GM12892 (cell line): Measurements from ENCODE around the gene PNMA1.

Experiments used
- POLR2A ChIP-seq: IDR thresholded peaks from 2 replicates; pipeline ENCODE4 v1.6.1; 2011; ENCODE audit warnings: low read depth, low read length, control low read depth
- POLR2AphosphoS5 ChIP-seq: IDR thresholded peaks from 2 replicates; pipeline ENCODE4 v1.6.1; 2011; ENCODE audit warnings: low read depth, low read length, control low read depth
- TAF1 ChIP-seq: IDR thresholded peaks from 2 replicates; pipeline ENCODE4 v1.6.1; 2011; ENCODE audit warnings: low read depth, mild to moderate bottlenecking, control low read depth, low read length, borderline replicate concordance

DNA sequence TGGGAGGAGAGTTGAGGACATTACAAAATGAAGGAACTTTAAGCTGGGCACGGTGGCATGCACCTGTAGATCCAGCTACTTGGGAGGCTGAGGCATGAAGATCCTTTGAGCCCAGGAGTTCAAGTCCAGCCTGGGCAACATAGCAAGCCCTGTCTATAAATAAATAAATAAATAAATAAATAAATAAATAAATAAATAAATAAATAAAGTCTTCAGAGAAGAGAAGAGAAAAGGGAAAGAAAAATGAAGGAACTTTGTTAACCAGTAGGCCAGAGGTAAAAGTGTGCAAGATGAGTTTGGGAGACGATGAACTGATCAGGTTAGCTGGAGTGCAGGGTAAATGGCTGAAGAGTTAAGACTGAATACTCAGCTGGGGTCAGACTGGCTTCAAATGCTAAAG, 20.1 kb downstream of the PNMA1 start:
- no peak for TF ChIP-seq TAF1
- TF ChIP-seq POLR2AphosphoS5 = no peak
- no peak for TF ChIP-seq POLR2A
